ENCODE results near the gene PTPRM.

GRCh38 chr18:7592305-7593071 lies 25.4 kb downstream of the PTPRM start:
- TF ChIP-seq RFX5 (IDR thresholded peaks at IDR 0.05; ENCODE audit: low read length) (no peak), CTCF (IDR thresholded peaks at IDR 0.05) (no peak), SIN3A (IDR thresholded peaks at IDR 0.05; ENCODE audit: borderline replicate concordance, low read depth, low read length) (no peak), POLR2AphosphoS5 (IDR thresholded peaks at IDR 0.05; ENCODE audit: low read depth, low read length) (no peak), USF2 (IDR thresholded peaks at IDR 0.05; ENCODE audit: borderline replicate concordance, low read depth, low read length) (no peak), REST (IDR thresholded peaks at IDR 0.05; ENCODE audit: low read depth, low read length) (no peak), RCOR1 (IDR thresholded peaks at IDR 0.05; ENCODE audit: low read length) (no peak), GABPA (IDR thresholded peaks at IDR 0.05; ENCODE audit: low read depth) (no peak), EZH2phosphoT487 (IDR thresholded peaks at IDR 0.05; ENCODE audit: borderline replicate concordance, low read depth) (no peak), CHD2 (IDR thresholded peaks at IDR 0.05; ENCODE audit: low read length, partially characterized antibody) (no peak), USF1 (IDR thresholded peaks at IDR 0.05; ENCODE audit: borderline replicate concordance, low read depth) (no peak)
